WTC11 (cell line): ENCODE measurements around the gene GNPDA1. TPM values are rescaled to one million over a fixed set of nuclear protein-coding genes. Genes with fewer than 3 reads are reported as not detected.

Experiments
- ATAC-seq: fragments of 200-7000 bp; cut with Tn5 transposase; 2 replicates; pipeline ENCODE4 v1.10.0; 2021; ENCODE audit warnings: mild to moderate bottlenecking, moderate library complexity
- CTCF ChIA-PET: fragments of 300-600 bp; sonication (Branson Sonifier 250); formaldehyde crosslinking; loops from one replicate; lab custom pipeline; 2021; ENCODE audit warnings: antibody characterized with exemption; lab: Charles Lee
- POLR2A ChIA-PET: fragments of 350-600 bp; sonication (Branson Sonifier 250); formaldehyde crosslinking; loops from one replicate; lab custom pipeline; 2021; ENCODE audit warnings: antibody characterized with exemption; lab: Charles Lee
- DNase-seq: peaks from one replicate; pipeline ENCODE4 v3.0.0; 2021; ENCODE audit warnings: low spot score
- H3K27ac Mint-ChIP-seq: 2 replicates; pipeline ENCODE4 v1.8.0; 2021; ENCODE audit warnings: mixed read lengths
- H3K27me3 Mint-ChIP-seq: 2 replicates; pipeline ENCODE4 v1.8.0; 2021; ENCODE audit warnings: low read depth, mild to moderate bottlenecking, moderate library complexity, mixed read lengths
- H3K36me3 Mint-ChIP-seq: 2 replicates; pipeline ENCODE4 v1.8.0; 2021; ENCODE audit warnings: mixed read lengths
- H3K4me1 Mint-ChIP-seq: 2 replicates; pipeline ENCODE4 v1.8.0; 2022; ENCODE audit warnings: mixed read lengths
- H3K4me3 Mint-ChIP-seq: 2 replicates; pipeline ENCODE4 v1.8.0; 2021; ENCODE audit warnings: mild to moderate bottlenecking, moderate library complexity, mixed read lengths
- H3K9me3 Mint-ChIP-seq: 2 replicates; pipeline ENCODE4 v1.8.0; 2021; ENCODE audit warnings: mixed read lengths
- AR ChIP-seq: fragments of 250-450 bp; sonication (Bioruptor Pico); IDR thresholded peaks from 2 replicates; pipeline ENCODE4 v1.9.0; 2021; ENCODE audit warnings: mild to moderate bottlenecking
- ARID4B ChIP-seq: sonication (generic); formaldehyde crosslinking; IDR thresholded peaks from 2 replicates; pipeline ENCODE4 v1.8.0; 2023; ENCODE audit warnings: missing genetic modification reagents, mild to moderate bottlenecking, borderline replicate concordance
- E2F1 ChIP-seq: sonication (generic); formaldehyde crosslinking; IDR thresholded peaks from 2 replicates; pipeline ENCODE4 v1.8.0; 2022; ENCODE audit warnings: mild to moderate bottlenecking, missing genetic modification reagents
- ETV6 ChIP-seq: sonication (generic); formaldehyde crosslinking; IDR thresholded peaks from 2 replicates; pipeline ENCODE4 v1.8.1; 2022; ENCODE audit warnings: mild to moderate bottlenecking, missing genetic modification reagents
- FOXK1 ChIP-seq: sonication (generic); formaldehyde crosslinking; IDR thresholded peaks from 2 replicates; pipeline ENCODE4 v1.8.0; 2022; ENCODE audit warnings: mild to moderate bottlenecking, moderate library complexity, missing genetic modification reagents
- GTF2I ChIP-seq: fragments of 250-450 bp; sonication (Bioruptor Pico); conservative IDR thresholded peaks from 2 replicates; pipeline ENCODE4 v1.4.0; 2021; ENCODE audit warnings: mild to moderate bottlenecking
- MLX ChIP-seq: sonication (generic); formaldehyde crosslinking; IDR thresholded peaks from 2 replicates; pipeline ENCODE4 v1.8.1; 2023; ENCODE audit warnings: mild to moderate bottlenecking, missing genetic modification reagents, moderate library complexity
- MYBL2 ChIP-seq: sonication (generic); formaldehyde crosslinking; IDR thresholded peaks from 2 replicates; pipeline ENCODE4 v1.8.1; 2023; ENCODE audit warnings: mild to moderate bottlenecking, moderate library complexity, missing genetic modification reagents
- NFATC4 ChIP-seq: fragments of 250-450 bp; sonication (Bioruptor Pico); IDR thresholded peaks from 2 replicates; pipeline ENCODE4 v1.9.0; 2021; ENCODE audit warnings: mild to moderate bottlenecking
- SP1 ChIP-seq: sonication (generic); formaldehyde crosslinking; conservative IDR thresholded peaks from 2 replicates; pipeline ENCODE4 v1.8.1; 2022; ENCODE audit warnings: missing genetic modification reagents
- USF1 ChIP-seq: sonication (generic); formaldehyde crosslinking; IDR thresholded peaks from 2 replicates; pipeline ENCODE4 v1.8.0; 2022; ENCODE audit warnings: mild to moderate bottlenecking, missing genetic modification reagents
- USF2 ChIP-seq: sonication (generic); formaldehyde crosslinking; IDR thresholded peaks from 2 replicates; pipeline ENCODE4 v1.8.1; 2023; ENCODE audit warnings: mild to moderate bottlenecking, missing genetic modification reagents, moderate library complexity
- ZBTB43 ChIP-seq: sonication (generic); formaldehyde crosslinking; IDR thresholded peaks from 2 replicates; pipeline ENCODE4 v1.8.1; 2023; ENCODE audit warnings: mild to moderate bottlenecking, missing genetic modification reagents
- ZNF219 ChIP-seq: sonication (generic); formaldehyde crosslinking; IDR thresholded peaks from 2 replicates; pipeline ENCODE4 v1.8.0; 2023; ENCODE audit warnings: missing genetic modification reagents, mild to moderate bottlenecking, borderline replicate concordance
- ZNF423 ChIP-seq: fragments of 250-450 bp; sonication (Bioruptor Pico); IDR thresholded peaks from 2 replicates; pipeline ENCODE4 v2.1.2; 2022; ENCODE audit warnings: mild to moderate bottlenecking, moderate library complexity
- ZNF512 ChIP-seq: sonication (generic); formaldehyde crosslinking; IDR thresholded peaks from 2 replicates; pipeline ENCODE4 v1.8.1; 2022; ENCODE audit warnings: missing genetic modification reagents, borderline replicate concordance
- total RNA-seq: library from RNA; stranded (reverse); gene quantifications from 3 replicates; pipeline ENCODE4 v1.2.3, GENCODE V29; 2021

Gene GNPDA1
- total RNA-seq, 1 experiment from 2014 or later, result 54.8 TPM

GRCh38 chr5:141960018-141960417 lies 52.8 kb downstream of the GNPDA1 start:
- H3K27ac Mint-ChIP-seq, result no peak overlapping the region
- ATAC-seq (peak; percentile 10), DNase-seq (peak; percentile 54)
- TF ChIP-seq USF1 (CRISPR knock-in tag), result peak; percentile 77
- no peak for TF ChIP-seq GTF2I (CRISPR knock-in tag)
- 0 out of 2 replicates have a peak, but pooled peaks have one; percentile 44 for TF ChIP-seq ZNF423
- TF ChIP-seq USF2 (CRISPR knock-in tag), result peak; percentile 81
- peaks cover 38% of the 10 kb centered on the region for H3K4me1 Mint-ChIP-seq
- ChIA-PET CTCF (interaction anchor here (0.6 to 7.4 kb wide), 67 partner anchors 10 to 484 kb away, joined by 3 to 136 read pairs (median 7); partner anchors contain the start of genes ARAP3, DELE1, DIAPH1 and FCHSD1), POLR2A (interaction anchor here (1.2 to 1.7 kb wide), 4 partner anchors 9 to 258 kb away, joined by 3 to 8 read pairs (median 4); partner anchors contain the start of genes DELE1 and RNF14)
- H3K9me3 Mint-ChIP-seq, result no peaks in the 10 kb centered on the region
- no peak overlapping the region for H3K4me3 Mint-ChIP-seq
- H3K36me3 Mint-ChIP-seq, result no peaks in the 10 kb centered on the region
- no peaks in the 10 kb centered on the region for H3K27me3 Mint-ChIP-seq

- ChIA-PET CTCF (interaction anchor here (1.0 to 7.4 kb wide), 15 partner anchors 12 to 308 kb away, joined by 3 to 136 read pairs (median 6); partner anchors contain the start of genes DELE1, FCHSD1, PCDH1 and RNF14), POLR2A (interaction anchor here (0.8 kb wide), 1 partner anchor 35 kb away, joined by 3 read pairs; the partner anchor contains the start of gene DELE1)
- Mint-ChIP-seq H3K4me1 (peaks cover 38% of the 10 kb centered on the region), H3K27me3 (no peaks in the 10 kb centered on the region), H3K36me3 (no peaks in the 10 kb centered on the region), H3K27ac (no peak overlapping the region), H3K9me3 (no peaks in the 10 kb centered on the region), H3K4me3 (no peak overlapping the region)
- ATAC-seq, result no peak
- DNase-seq, result no peak
- TF ChIP-seq ZNF512 (no peak), SP1 (no peak), MLX (CRISPR knock-in tag) (no peak), NFATC4 (no peak), E2F1 (CRISPR knock-in tag) (no peak), AR (CRISPR knock-in tag) (no peak)
These were observed 54.2 kb downstream of the GNPDA1 start for GRCh38 chr5:141958546-141959172.

- peaks cover 38% of the 10 kb centered on the region for H3K4me1 Mint-ChIP-seq
- H3K9me3 Mint-ChIP-seq, result no peaks in the 10 kb centered on the region
- CTCF ChIA-PET, result interaction anchor here (0.5 to 7.4 kb wide), 17 partner anchors 11 to 699 kb away, joined by 3 to 136 read pairs (median 5); partner anchors contain the start of genes DELE1, FCHSD1, PCDH1 and RNF14
- H3K36me3 Mint-ChIP-seq, result no peaks in the 10 kb centered on the region
- DNase-seq, result peak; percentile 31
- POLR2A ChIA-PET, result interaction anchor here (0.8 to 1.1 kb wide), 2 partner anchors 34 to 80 kb away, joined by 3 read pairs; partner anchors contain the start of genes DELE1 and PCDH1
- ATAC-seq, result peak; percentile 11
- no peak within 1 kb of the TSS for H3K27ac Mint-ChIP-seq
- no peaks in the 10 kb centered on the region for H3K27me3 Mint-ChIP-seq
- no peak within 1 kb of the TSS for H3K4me3 Mint-ChIP-seq
- no peak for TF ChIP-seq ZNF219 (CRISPR knock-in tag)
- TF ChIP-seq ETV6 (CRISPR knock-in tag), result no peak
- no peak for TF ChIP-seq ZBTB43
- no peak for TF ChIP-seq NFATC4
- TF ChIP-seq MYBL2, result no peak
- no peak for TF ChIP-seq ARID4B
- no peak for TF ChIP-seq FOXK1 (CRISPR knock-in tag)
- no peak for TF ChIP-seq GTF2I (CRISPR knock-in tag)
These were observed 54.7 kb downstream of the GNPDA1 start, which contains the start of gene PCDH12 for GRCh38 chr5:141958113-141958512. Gene PCDH12, minus strand, starts transcription at chr5:141958202. Its CDS starts 351 bp downstream, at chr5:141957851.
